Esophagus (tissue), 2 donors: ENCODE measurements around the gene NPIPA1. TPM values are rescaled to one million over a fixed set of nuclear protein-coding genes. Genes with fewer than 3 reads are reported as not detected.
"Not testable (repeated sequence)": the region's sequence is repeated elsewhere in the genome, so short reads cannot be mapped to it uniquely, and the experiment has no call there.

Source experiments
- H3K27ac ChIP-seq, 2 donors: one replicate each; pipeline ENCODE4 v1.5.1; 2013; ENCODE audit warnings: low read depth in 2 of 2, mild to moderate bottlenecking in 2 of 2, inconsistent platforms in 1 of 2, low read length in 1 of 2, moderate library complexity in 1 of 2
- H3K27me3 ChIP-seq, 2 donors: one replicate each; pipeline ENCODE4 v1.6.1; 2013; ENCODE audit warnings: low read length in 2 of 2, control low read depth in 1 of 2, mild to moderate bottlenecking in 1 of 2; ENCODE audit not compliant: insufficient read depth in 2 of 2, control insufficient read depth in 1 of 2
- H3K36me3 ChIP-seq, 2 donors: one replicate each; pipeline ENCODE4 v1.6.1; 2013; ENCODE audit warnings: low read length in 1 of 2; ENCODE audit not compliant: control insufficient read depth in 2 of 2, insufficient read depth in 2 of 2
- H3K4me1 ChIP-seq, 2 donors: one replicate each; pipeline ENCODE4 v1.6.1; 2013; ENCODE audit warnings: low read length in 1 of 2; ENCODE audit not compliant: control insufficient read depth in 2 of 2, insufficient read depth in 2 of 2
- H3K4me3 ChIP-seq, 2 donors: one replicate each; pipeline ENCODE4 v1.5.1; 2013; ENCODE audit warnings: low read length in 2 of 2, mild to moderate bottlenecking in 2 of 2, low read depth in 1 of 2, moderate library complexity in 1 of 2
- H3K9me3 ChIP-seq, 2 donors: one replicate each; pipeline ENCODE4 v1.6.1; 2013; ENCODE audit warnings: mild to moderate bottlenecking in 2 of 2, low read depth in 1 of 2, low read length in 1 of 2, moderate library complexity in 1 of 2; ENCODE audit not compliant: control insufficient read depth in 2 of 2, insufficient read depth in 1 of 2
- WGBS, 2 donors: extraction: QIAGEN DNeasy Blood & Tissue Kit; methylation state at CpG; one replicate each; pipeline ENCODE4 v1.1.7; 2013; 5-methylcytosine and 5-hydroxymethylcytosine counted together
- polyA plus RNA-seq, 2 donors: library from polyadenylated mRNA; stranded (reverse); fragments of 200-250 nt; gene quantifications; one replicate each; pipeline ENCODE4 v1.2.3, GENCODE V29; 2013
- donor health status: healthy with polysubstance abuse.
- donor health status: Bipolar disorder and iron deficiency.

Gene NPIPA1
- polyA plus RNA-seq, 2 donors, result 44.0 to 104 TPM

GRCh38 chr16:14928064-14928714 lies 9.1 kb upstream of the NPIPA1 start:
- H3K27ac ChIP-seq, H3K27me3 ChIP-seq, H3K36me3 ChIP-seq, H3K4me1 ChIP-seq, H3K4me3 ChIP-seq, H3K9me3 ChIP-seq: not testable (repeated sequence)
- WGBS, 2 donors, result 70% methylated on average over 6 of the region's 31 CpGs

- not testable (repeated sequence) for H3K9me3 ChIP-seq, H3K27ac ChIP-seq, H3K36me3 ChIP-seq, H3K27me3 ChIP-seq, H3K4me3 ChIP-seq, H3K4me1 ChIP-seq
- 77 to 86% methylated on average over 14 to 17 of the region's 26 CpGs for WGBS, 2 donors
Observed at GRCh38 chr16:14929176-14929575, 8.1 kb upstream of the NPIPA1 start.

- not testable (repeated sequence) for H3K36me3 ChIP-seq, H3K4me3 ChIP-seq, H3K4me1 ChIP-seq, H3K9me3 ChIP-seq, H3K27me3 ChIP-seq, H3K27ac ChIP-seq
- 82 to 95% methylated on average over 3 to 10 of the region's 25 CpGs for WGBS, 2 donors
Observed at GRCh38 chr16:14930246-14930645, 7.0 kb upstream of the NPIPA1 start.

GRCh38 chr16:14930971-14931370 lies 6.3 kb upstream of the NPIPA1 start:
- not testable (repeated sequence) for H3K9me3 ChIP-seq, H3K36me3 ChIP-seq, H3K27me3 ChIP-seq, H3K4me1 ChIP-seq, H3K27ac ChIP-seq, H3K4me3 ChIP-seq
- 87% methylated on average over 5 to 9 of the region's 19 CpGs for WGBS, 2 donors

- 95 to 98% methylated on average over 21 to 29 of the region's 47 CpGs for WGBS, 2 donors
- not testable (repeated sequence) for H3K36me3 ChIP-seq, H3K27me3 ChIP-seq
Observed at GRCh38 chr16:14932581-14933375, 4.5 kb upstream of the NPIPA1 start.

GRCh38 chr16:14937994-14938393 lies 751 bp downstream of the NPIPA1 start:
- H3K27me3 ChIP-seq, H3K27ac ChIP-seq, H3K9me3 ChIP-seq, H3K4me1 ChIP-seq, H3K4me3 ChIP-seq, H3K36me3 ChIP-seq: not testable (repeated sequence)
- WGBS, 2 donors, result 60 to 64% methylated on average over 6 of the region's 9 CpGs

More at GRCh38 chr16:14932581-14933375, 4.5 kb upstream of the NPIPA1 start:
- not testable (repeated sequence) for H3K9me3 ChIP-seq, H3K4me3 ChIP-seq, H3K27ac ChIP-seq, H3K4me1 ChIP-seq

GRCh38 chr16:14942686-14943085 lies 5.4 kb downstream of the NPIPA1 start:
- H3K4me3 ChIP-seq, H3K9me3 ChIP-seq, H3K36me3 ChIP-seq, H3K27me3 ChIP-seq, H3K27ac ChIP-seq, H3K4me1 ChIP-seq: not testable (repeated sequence)
- 35 to 37% methylated on average over 3 of the region's 3 CpGs for WGBS, 2 donors

- no peaks in the 10 kb centered on the region for H3K27me3 ChIP-seq
- peaks cover 0 to 2% of the 10 kb centered on the region in 2 donors for H3K4me1 ChIP-seq
- no peak overlapping the region for H3K27ac ChIP-seq
- H3K4me3 ChIP-seq, result no peak overlapping the region
- 77 to 80% methylated on average over 16 of the region's 16 CpGs for WGBS, 2 donors
- no peaks in the 10 kb centered on the region for H3K36me3 ChIP-seq
- no peaks in the 10 kb centered on the region for H3K9me3 ChIP-seq
Observed at GRCh38 chr16:14955546-14956231, 18.4 kb downstream of the NPIPA1 start.

- 94 to 95% methylated on average over 28 of the region's 28 CpGs for WGBS, 2 donors
- H3K36me3 ChIP-seq, result no peaks in the 10 kb centered on the region
Observed at GRCh38 chr16:14957576-14958322, 20.5 kb downstream of the NPIPA1 start.

More at GRCh38 chr16:14957576-14958322, 20.5 kb downstream of the NPIPA1 start:
- no peak overlapping the region for H3K4me3 ChIP-seq
- no peak overlapping the region for H3K27ac ChIP-seq
- H3K4me1 ChIP-seq, result peaks cover 0 to 2% of the 10 kb centered on the region in 2 donors
- H3K27me3 ChIP-seq, result no peaks in the 10 kb centered on the region
- no peaks in the 10 kb centered on the region for H3K9me3 ChIP-seq
